CD14-positive monocyte (primary cell): ENCODE measurements around the gene OR4D11. TPM values are rescaled to one million over a fixed set of nuclear protein-coding genes. Genes with fewer than 3 reads are reported as not detected.

ENCODE experiments used
- DNase-seq, 3 donors: peaks; one replicate each; pipeline ENCODE4 v3.0.0-alpha.2; 2011 to 2022
- H2AFZ ChIP-seq: 2 replicates; pipeline ENCODE4 v1.6.0; 2012; ENCODE audit warnings: mild to moderate bottlenecking, low read depth, low read length, inconsistent platforms; ENCODE audit not compliant: insufficient read depth, poor library complexity, severe bottlenecking
- H3K27ac ChIP-seq, 2 donors: 1 replicate in 1 of 2; 2 replicates in 1 of 2; pipeline ENCODE4 v1.5.1; 2012 to 2013; ENCODE audit warnings: low read length in 2 of 2, control low read depth in 1 of 2, inconsistent platforms in 1 of 2, low read depth in 1 of 2, mild to moderate bottlenecking in 1 of 2
- H3K27me3 ChIP-seq, 2 donors: one replicate each; pipeline versions ENCODE4 v1.6.0 to v1.6.1; 2011 to 2013; ENCODE audit warnings: low read length in 2 of 2; ENCODE audit not compliant: control insufficient read depth in 2 of 2, insufficient read depth in 2 of 2
- H3K36me3 ChIP-seq, 2 donors: replicated peaks in 1 of 2; 1 replicate in 1 of 2; 2 replicates in 1 of 2; pipeline versions ENCODE4 v1.5.1 to v1.6.1; 2012 to 2013; ENCODE audit warnings: low read length in 2 of 2, control low read depth in 1 of 2, inconsistent platforms in 1 of 2, mild to moderate bottlenecking in 1 of 2; ENCODE audit not compliant: insufficient read depth in 2 of 2, control insufficient read depth in 1 of 2
- H3K4me1 ChIP-seq, 2 donors: 1 replicate in 1 of 2; 2 replicates in 1 of 2; pipeline versions ENCODE4 v1.5.1 to v1.6.1; 2012 to 2013; ENCODE audit warnings: low read length in 2 of 2, control low read depth in 1 of 2, inconsistent platforms in 1 of 2, mild to moderate bottlenecking in 1 of 2, moderate library complexity in 1 of 2; ENCODE audit not compliant: insufficient read depth in 2 of 2, control insufficient read depth in 1 of 2
- H3K4me2 ChIP-seq: replicated peaks from 2 replicates; pipeline ENCODE3; 2012; ENCODE audit warnings: low read length, moderate library complexity, mild to moderate bottlenecking; ENCODE audit not compliant: poor library complexity, severe bottlenecking; ENCODE audit errors: extremely low read depth
- H3K4me3 ChIP-seq, 3 experiments: fragments of 200-600 bp in 1 of 3; sonication (generic) in 1 of 3; replicated peaks in 1 of 3; 1 replicate in 2 of 3; 2 replicates in 1 of 3; pipeline ENCODE4 v1.5.1; 2011 to 2013; ENCODE audit warnings: low read length in 3 of 3, mild to moderate bottlenecking in 3 of 3, control low read depth in 2 of 3, low read depth in 2 of 3, inconsistent platforms in 1 of 3, moderate library complexity in 1 of 3
- H3K79me2 ChIP-seq: 2 replicates; pipeline ENCODE4 v1.6.0; 2012; ENCODE audit warnings: mild to moderate bottlenecking, control low read depth, inconsistent platforms, low read length, moderate library complexity; ENCODE audit not compliant: insufficient read depth
- H3K9ac ChIP-seq: 2 replicates; pipeline ENCODE4 v1.6.0; 2017; ENCODE audit warnings: low read length, mild to moderate bottlenecking; ENCODE audit not compliant: insufficient read depth, poor library complexity, severe bottlenecking
- H3K9me3 ChIP-seq, 2 donors: replicated peaks in 1 of 2; 1 replicate in 1 of 2; 2 replicates in 1 of 2; pipeline versions ENCODE4 v1.5.1 to v1.6.1; 2012 to 2013; ENCODE audit warnings: low read length in 2 of 2, control low read depth in 1 of 2; ENCODE audit not compliant: control insufficient read depth in 1 of 2, insufficient read depth in 1 of 2
- H4K20me1 ChIP-seq: 2 replicates; pipeline ENCODE4 v1.6.0; 2012; ENCODE audit warnings: mild to moderate bottlenecking, low read length, control low read depth, moderate library complexity; ENCODE audit not compliant: insufficient read depth
- H3K27ac Mint-ChIP-seq, 7 donors: one replicate each; pipeline ENCODE4 v1.8.0; 2020; ENCODE audit warnings: mild to moderate bottlenecking in 7 of 7, mixed read lengths in 7 of 7, moderate library complexity in 6 of 7, inconsistent platforms in 2 of 7
- H3K27me3 Mint-ChIP-seq, 3 donors: one replicate each; pipeline ENCODE4 v1.8.0; 2021 to 2022; ENCODE audit warnings: low read depth in 3 of 3, mild to moderate bottlenecking in 3 of 3, mixed read lengths in 3 of 3, moderate library complexity in 3 of 3, inconsistent platforms in 1 of 3
- H3K36me3 Mint-ChIP-seq, 2 donors: one replicate each; pipeline ENCODE4 v1.8.0; 2020; ENCODE audit warnings: mixed read lengths in 2 of 2, inconsistent platforms in 1 of 2, mild to moderate bottlenecking in 1 of 2
- H3K4me1 Mint-ChIP-seq: one replicate; pipeline ENCODE4 v1.8.0; 2020; ENCODE audit warnings: mild to moderate bottlenecking, mixed read lengths
- H3K4me3 Mint-ChIP-seq, 2 donors: one replicate each; pipeline ENCODE4 v1.8.0; 2020; ENCODE audit warnings: mild to moderate bottlenecking in 2 of 2, mixed read lengths in 2 of 2, moderate library complexity in 1 of 2
- H3K9me3 Mint-ChIP-seq, 7 donors: one replicate each; pipeline ENCODE4 v1.8.0; 2020 to 2022; ENCODE audit warnings: mixed read lengths in 7 of 7, mild to moderate bottlenecking in 6 of 7, moderate library complexity in 6 of 7, inconsistent platforms in 2 of 7
- WGBS: methylation state at CpG from one replicate; pipeline ENCODE4 v1.1.5; 2013; ENCODE audit warnings: missing lambda C conversion rate; ENCODE audit not compliant: insufficient coverage; 5-methylcytosine and 5-hydroxymethylcytosine counted together
- intact Hi-C, 2 donors: fragments of 100-400 bp; cut with micrococcal nuclease; formaldehyde crosslinking; loops; one replicate each; pipeline versions ENCODE4 v1.15.0 to v1.15.1; 2023
- polyA minus RNA-seq: library from RNA; depleted of rRNA, polyadenylated mRNA; stranded (reverse); fragments of >200 nt; gene quantifications from 2 replicates; pipeline ENCODE4 v1.2.3, GENCODE V29; 2012
- polyA plus RNA-seq, 3 donors: library from polyadenylated mRNA; depleted of rRNA in 1 of 3; unstranded in 2 of 3; stranded (reverse) in 1 of 3; fragments of 300-500 nt in 2 of 3; fragments of >200 nt in 1 of 3; fragmentation: Illumina TruSeq in 2 of 3; gene quantifications; 1 replicate in 2 of 3; 2 replicates in 1 of 3; pipeline ENCODE4 v1.2.3, GENCODE V29; 2012 to 2021
- total RNA-seq, 12 experiments: library from RNA in 1 of 12; stranded (reverse) in 1 of 12; fragments of 120-200 nt in 1 of 12; gene quantifications; one replicate each; pipeline ENCODE4 v1.2.4 and lab custom pipeline; 2013 to 2026; ENCODE audit warnings: mixed read lengths in 6 of 12, inconsistent platforms in 1 of 12
- TF ChIP-seq, protein P1 (sequence below): fragments of 200-600 bp; IDR thresholded peaks from one replicate; pipeline ENCODE4 v1.8.0; 2022; ENCODE audit warnings: antibody characterized with exemption, mild to moderate bottlenecking

Gene OR4D11
- not detected for total RNA-seq (2013)
- polyA plus RNA-seq = not detected
- not detected in 2 replicates for polyA minus RNA-seq
- total RNA-seq (lab: John Stamatoyannopoulos, UW) = 0 to 0.08 (median 0) reads per million in 11 experiments

- no peak within 1 kb of the TSS for H3K27ac Mint-ChIP-seq
- H3K36me3 Mint-ChIP-seq = no peaks in the 10 kb centered on the region
- no peak for DNase-seq
- Histone ChIP-seq H3K4me2 (no peak within 1 kb of the TSS), H3K4me3 (no peak within 1 kb of the TSS), H3K9ac (no peak within 1 kb of the TSS), H3K27me3 (no peaks in the 10 kb centered on the region), H3K36me3 (no peaks in the 10 kb centered on the region), H3K4me1 (no peaks in the 10 kb centered on the region), H3K79me2 (no peaks in the 10 kb centered on the region), H4K20me1 (no peaks in the 10 kb centered on the region), H3K9me3 (no peaks in the 10 kb centered on the region), H2AFZ (no peak within 1 kb of the TSS), H3K27ac (no peak within 1 kb of the TSS)
- intact Hi-C loops = no loop called here
- TF ChIP-seq, protein P1, sequence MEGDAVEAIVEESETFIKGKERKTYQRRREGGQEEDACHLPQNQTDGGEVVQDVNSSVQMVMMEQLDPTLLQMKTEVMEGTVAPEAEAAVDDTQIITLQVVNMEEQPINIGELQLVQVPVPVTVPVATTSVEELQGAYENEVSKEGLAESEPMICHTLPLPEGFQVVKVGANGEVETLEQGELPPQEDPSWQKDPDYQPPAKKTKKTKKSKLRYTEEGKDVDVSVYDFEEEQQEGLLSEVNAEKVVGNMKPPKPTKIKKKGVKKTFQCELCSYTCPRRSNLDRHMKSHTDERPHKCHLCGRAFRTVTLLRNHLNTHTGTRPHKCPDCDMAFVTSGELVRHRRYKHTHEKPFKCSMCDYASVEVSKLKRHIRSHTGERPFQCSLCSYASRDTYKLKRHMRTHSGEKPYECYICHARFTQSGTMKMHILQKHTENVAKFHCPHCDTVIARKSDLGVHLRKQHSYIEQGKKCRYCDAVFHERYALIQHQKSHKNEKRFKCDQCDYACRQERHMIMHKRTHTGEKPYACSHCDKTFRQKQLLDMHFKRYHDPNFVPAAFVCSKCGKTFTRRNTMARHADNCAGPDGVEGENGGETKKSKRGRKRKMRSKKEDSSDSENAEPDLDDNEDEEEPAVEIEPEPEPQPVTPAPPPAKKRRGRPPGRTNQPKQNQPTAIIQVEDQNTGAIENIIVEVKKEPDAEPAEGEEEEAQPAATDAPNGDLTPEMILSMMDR = no peak
- H3K9me3 Mint-ChIP-seq = peaks cover 0 to 6% (median 5%) of the 10 kb centered on the region in 7 donors
- no peaks in the 10 kb centered on the region for H3K4me1 Mint-ChIP-seq
- H3K4me3 Mint-ChIP-seq = no peak within 1 kb of the TSS
- peaks cover 0 to 1% (median 0%) of the 10 kb centered on the region in 3 donors for H3K27me3 Mint-ChIP-seq
Observed at GRCh38 chr11:59503276-59503675, at the start of gene OR4D11. TSS of gene OR4D11 (plus strand) at chr11:59503576. CDS start at chr11:59503576, 0 bp downstream.

GRCh38 chr11:59456661-59457060 is 46.7 kb upstream of the OR4D11 start, which contains the start of gene OR4D6:
TSS of gene OR4D6 (plus strand) at chr11:59456961. CDS start at chr11:59456961, 0 bp downstream.
- Histone ChIP-seq H3K4me3 (no peak within 1 kb of the TSS), H3K79me2 (no peaks in the 10 kb centered on the region), H3K36me3 (no peaks in the 10 kb centered on the region), H3K27me3 (no peaks in the 10 kb centered on the region), H3K4me2 (no peak within 1 kb of the TSS), H3K4me1 (no peaks in the 10 kb centered on the region), H3K9me3 (no peaks in the 10 kb centered on the region), H4K20me1 (no peaks in the 10 kb centered on the region), H2AFZ (no peak within 1 kb of the TSS), H3K9ac (no peak within 1 kb of the TSS), H3K27ac (no peak within 1 kb of the TSS)
- Mint-ChIP-seq H3K4me1 (no peaks in the 10 kb centered on the region), H3K4me3 (no peak within 1 kb of the TSS), H3K36me3 (no peaks in the 10 kb centered on the region), H3K9me3 (peaks cover 0 to 2% (median 0%) of the 10 kb centered on the region in 7 donors), H3K27me3 (no peaks in the 10 kb centered on the region), H3K27ac (no peak within 1 kb of the TSS)
- TF ChIP-seq, protein P1 = no peak
- WGBS = no CpG with 5 or more reads among the region's 2 CpGs
- intact Hi-C loops = no loop called here
- no peak for DNase-seq
